OCI-LY7 (cell line): Measurements from ENCODE around the gene HTATSF1. TPM values are rescaled to one million over a fixed set of nuclear protein-coding genes. Genes with fewer than 3 reads are reported as not detected.

Source experiments
- BruUV-seq: library from RNA; stranded (reverse); fragments of 400-500 nt; replicated peaks from 2 replicates; lab custom pipeline; 2021; lab: Mats Ljungman, UMichigan
- CTCF ChIA-PET: fragments of 300-600 bp; sonication (Branson Sonifier 250); formaldehyde crosslinking; loops from one replicate; lab custom pipeline; 2022; ENCODE audit warnings: antibody characterized with exemption; ENCODE audit not compliant: unreplicated experiment; lab: Charles Lee
- POLR2A ChIA-PET: fragments of 300-600 bp; sonication (Branson Sonifier 250); formaldehyde crosslinking; loops from one replicate; lab custom pipeline; 2022; ENCODE audit warnings: antibody characterized with exemption; lab: Charles Lee
- DNase-seq: peaks from one replicate; pipeline ENCODE4 v3.0.0-alpha.2; 2015; ENCODE audit warnings: low spot score
- H2AFZ ChIP-seq: fragments of 200-600 bp; sonication (generic), shearing (Covaris generic); 2 replicates; pipeline ENCODE4 v1.6.1; 2014; ENCODE audit warnings: mild to moderate bottlenecking, antibody characterized with exemption, low read length, moderate library complexity
- H3K27ac ChIP-seq: fragments of 200-600 bp; sonication (generic); 2 replicates; pipeline ENCODE4 v1.5.1; 2014; ENCODE audit warnings: mixed run types, low read depth, mild to moderate bottlenecking, moderate library complexity, low read length, inconsistent platforms; ENCODE audit not compliant: poor library complexity, severe bottlenecking
- H3K36me3 ChIP-seq: fragments of 200-600 bp; sonication (generic); 2 replicates; pipeline ENCODE4 v1.6.1; 2014; ENCODE audit warnings: mild to moderate bottlenecking, antibody characterized with exemption, low read length, moderate library complexity, mixed read lengths; ENCODE audit not compliant: insufficient read depth
- H3K4me1 ChIP-seq: fragments of 200-600 bp; sonication (generic); 2 replicates; pipeline ENCODE4 v1.5.1; 2014; ENCODE audit warnings: mild to moderate bottlenecking, low read length; ENCODE audit not compliant: insufficient read depth, poor library complexity, severe bottlenecking
- H3K4me2 ChIP-seq: fragments of 200-600 bp; sonication (generic); 2 replicates; pipeline ENCODE4 v1.6.1; 2014; ENCODE audit warnings: mild to moderate bottlenecking, low read length
- H3K4me3 ChIP-seq: fragments of 200-600 bp; sonication (generic); 2 replicates; pipeline ENCODE4 v1.5.1; 2014; ENCODE audit warnings: mild to moderate bottlenecking, low read depth, low read length; ENCODE audit not compliant: poor library complexity, severe bottlenecking
- H3K79me2 ChIP-seq: fragments of 200-600 bp; sonication (generic); 2 replicates; pipeline ENCODE4 v1.6.1; 2016; ENCODE audit warnings: low read depth, mild to moderate bottlenecking, low read length, moderate library complexity, mixed read lengths; ENCODE audit not compliant: insufficient read depth
- H3K9me2 ChIP-seq: fragments of 200-600 bp; sonication (generic); 2 replicates; pipeline ENCODE4 v1.6.1; 2016; ENCODE audit warnings: mild to moderate bottlenecking, low read length, mixed read lengths; ENCODE audit not compliant: insufficient read depth
- H3K9me3 ChIP-seq: fragments of 200-600 bp; sonication (generic); 2 replicates; pipeline ENCODE4 v1.6.1; 2014; ENCODE audit warnings: mild to moderate bottlenecking, mixed run types, low read length, mixed read lengths
- H4K20me1 ChIP-seq: fragments of 200-600 bp; sonication (generic); 2 replicates; pipeline ENCODE4 v1.6.1; 2014; ENCODE audit warnings: mild to moderate bottlenecking, antibody characterized with exemption, low read length, moderate library complexity, mixed read lengths; ENCODE audit not compliant: insufficient read depth
- CTCF ChIP-seq: fragments of 200-600 bp; sonication (generic); conservative IDR thresholded peaks from 2 replicates; pipeline ENCODE4 v1.5.1; 2014; ENCODE audit warnings: mild to moderate bottlenecking, antibody characterized with exemption, low read length, moderate library complexity, mixed read lengths
- EZH2phosphoT487 ChIP-seq: fragments of 200-600 bp; sonication (generic); IDR thresholded peaks from 2 replicates; pipeline ENCODE4 v1.6.1; 2018; ENCODE audit warnings: low read depth, borderline replicate concordance, mild to moderate bottlenecking, mixed run types, antibody characterized with exemption, low read length, moderate library complexity, mixed read lengths
- intact Hi-C: fragments of 100-400 bp; cut with micrococcal nuclease; formaldehyde crosslinking; loops from one replicate; pipeline ENCODE4 v1.10.0; 2022; ENCODE audit not compliant: unreplicated experiment
- total RNA-seq, 2 experiments: library from RNA; depleted of rRNA in 1 of 2; stranded (reverse); fragments of >200 nt in 1 of 2; shearing (Covaris generic) in 1 of 2; gene quantifications; 2 replicates each; pipeline ENCODE4 v1.2.3, GENCODE V29; 2014 to 2022

HTATSF1 gene
- total RNA-seq, 2 experiments from 2014 or later = 39.0 to 58.1 TPM

GRCh38 chrX:136540226-136540625 lies 42.8 kb downstream of the HTATSF1 start:
- H3K9me3 ChIP-seq = no peaks in the 10 kb centered on the region
- H3K27ac ChIP-seq = no peak overlapping the region
- H4K20me1 ChIP-seq = no peaks in the 10 kb centered on the region
- no peak overlapping the region for H3K4me3 ChIP-seq
- H3K4me1 ChIP-seq = no peaks in the 10 kb centered on the region
- ChIA-PET POLR2A (no interaction called here), CTCF (no interaction called here)
- no peak for TF ChIP-seq EZH2phosphoT487
- TF ChIP-seq CTCF = no peak
- no peaks in the 10 kb centered on the region for H3K79me2 ChIP-seq
- no peaks in the 10 kb centered on the region for H3K9me2 ChIP-seq
- H2AFZ ChIP-seq = no peak overlapping the region
- no peak overlapping the region for H3K4me2 ChIP-seq
- no TSS peak for BruUV-seq
- intact Hi-C loops = no loop called here
- no peak for DNase-seq
- H3K36me3 ChIP-seq = no peaks in the 10 kb centered on the region

- no peaks in the 10 kb centered on the region for H3K9me2 ChIP-seq
- H3K4me2 ChIP-seq = no peak overlapping the region
- no peaks in the 10 kb centered on the region for H3K79me2 ChIP-seq
- no peaks in the 10 kb centered on the region for H3K36me3 ChIP-seq
- no peaks in the 10 kb centered on the region for H3K4me1 ChIP-seq
- no peaks in the 10 kb centered on the region for H4K20me1 ChIP-seq
- no peak overlapping the region for H2AFZ ChIP-seq
- TF ChIP-seq EZH2phosphoT487 (no peak), CTCF (no peak)
- DNase-seq = no peak
- intact Hi-C loops = no loop called here
- ChIA-PET POLR2A (no interaction called here), CTCF (interaction anchor here (0.6 kb wide), 1 partner anchor 44 kb away, joined by 7 read pairs; no protein-coding TSS in a partner anchor)
- H3K4me3 ChIP-seq = no peak overlapping the region
- BruUV-seq = no TSS peak
- no peak overlapping the region for H3K27ac ChIP-seq
- H3K9me3 ChIP-seq = no peaks in the 10 kb centered on the region
These were observed 43.9 kb downstream of the HTATSF1 start for GRCh38 chrX:136541294-136541693.

GRCh38 chrX:136542281-136542680 lies 44.9 kb downstream of the HTATSF1 start:
- no peak for DNase-seq
- no peak overlapping the region for H2AFZ ChIP-seq
- H3K79me2 ChIP-seq = no peaks in the 10 kb centered on the region
- no peaks in the 10 kb centered on the region for H3K9me2 ChIP-seq
- H4K20me1 ChIP-seq = no peaks in the 10 kb centered on the region
- no peak for TF ChIP-seq CTCF
- no peak for TF ChIP-seq EZH2phosphoT487
- H3K27ac ChIP-seq = no peak overlapping the region
- H3K4me3 ChIP-seq = no peak overlapping the region
- no peak overlapping the region for H3K4me2 ChIP-seq
- CTCF ChIA-PET = no interaction called here
- H3K4me1 ChIP-seq = no peaks in the 10 kb centered on the region
- no TSS peak for BruUV-seq
- intact Hi-C loops = no loop called here
- no peaks in the 10 kb centered on the region for H3K9me3 ChIP-seq
- no peaks in the 10 kb centered on the region for H3K36me3 ChIP-seq
- POLR2A ChIA-PET = no interaction called here
